K562 (cell line): ENCODE measurements around the gene MEIS2. TPM values are rescaled to one million over a fixed set of nuclear protein-coding genes. Genes with fewer than 3 reads are reported as not detected.

Experiments
- ATAC-seq: fragments of 200-7000 bp; cut with Tn5 transposase; 3 replicates; pipeline ENCODE4 v1.9.1; 2020; ENCODE audit warnings: moderate library complexity
- BruUV-seq: library from RNA; stranded (reverse); fragments of 400-500 nt; replicated peaks from 2 replicates; lab custom pipeline; 2021; lab: Mats Ljungman, UMichigan
- CTCF ChIA-PET: fragments of 300-600 bp; formaldehyde crosslinking; extraction: SDS; loops from one replicate; lab custom pipeline; 2021; ENCODE audit warnings: low intra/inter-chr PET ratio; lab: Yijun Ruan, JAX
- POLR2A ChIA-PET: fragments of 300-600, 350-650 bp; sonication (Branson Sonifier 250); formaldehyde crosslinking; extraction: SDS; loops from one replicate; lab custom pipeline; 2021; ENCODE audit warnings: antibody characterized with exemption, inconsistent platforms; lab: Yijun Ruan, JAX
- DNase-seq, 4 experiments: peaks; one replicate each; pipeline versions ENCODE4 v3.0.0 to v3.0.0-alpha.2; 2011 to 2018; ENCODE audit warnings: low spot score in 3 of 4, mixed read lengths in 3 of 4; ENCODE audit errors: extremely low read depth in 1 of 4
- FAIRE-seq: peaks from 2 replicates; lab custom pipeline; 2011; peaks lifted over from hg19 to GRCh38; lab: Jason Lieb, UNC
- H2AFZ ChIP-seq: 2 replicates; pipeline ENCODE4 v1.6.0; 2011; ENCODE audit warnings: low read depth, low read length, control low read depth, inconsistent platforms
- H3K27ac ChIP-seq: fragments of 200-600 bp; 3 replicates; pipeline ENCODE4 v1.8.0; 2011; ENCODE audit warnings: low read depth, mild to moderate bottlenecking, control low read depth, inconsistent platforms, low read length, moderate library complexity, mixed read lengths; ENCODE audit errors: extremely low read depth
- H3K27me3 ChIP-seq, 2 experiments: fragments of 300-600 bp in 1 of 2; 2 replicates in 1 of 2; 3 replicates in 1 of 2; pipeline versions ENCODE4 v1.6.0 to v1.8.0; 2011; ENCODE audit warnings: inconsistent platforms in 2 of 2, low read length in 2 of 2, mild to moderate bottlenecking in 1 of 2, mixed read lengths in 1 of 2, moderate library complexity in 1 of 2; ENCODE audit not compliant: control insufficient read depth in 2 of 2, insufficient read depth in 2 of 2
- H3K36me3 ChIP-seq: fragments of 300-600 bp; 3 replicates; pipeline ENCODE4 v1.8.0; 2011; ENCODE audit warnings: mild to moderate bottlenecking, low read length, inconsistent platforms; ENCODE audit not compliant: control insufficient read depth, insufficient read depth
- H3K4me1 ChIP-seq, 2 experiments: fragments of 200-600 bp in 1 of 2; replicated peaks in 1 of 2; 2 replicates in 1 of 2; 3 replicates in 1 of 2; pipeline versions ENCODE4 v1.5.1 to v1.8.0; 2011; ENCODE audit warnings: inconsistent platforms in 2 of 2, low read length in 2 of 2, mild to moderate bottlenecking in 1 of 2, mixed read lengths in 1 of 2, moderate library complexity in 1 of 2; ENCODE audit not compliant: control insufficient read depth in 2 of 2, insufficient read depth in 2 of 2
- H3K4me2 ChIP-seq: 2 replicates; pipeline ENCODE4 v1.6.1; 2011; ENCODE audit warnings: low read length, control low read depth, inconsistent platforms, mixed read lengths; ENCODE audit not compliant: insufficient read depth
- H3K4me3 ChIP-seq: fragments of 200-600 bp; sonication (generic), shearing (Covaris generic); 2 replicates; pipeline ENCODE4 v1.5.1; 2016; ENCODE audit warnings: control low read depth, inconsistent platforms
- H3K79me2 ChIP-seq: fragments of 200-600 bp; 3 replicates; pipeline ENCODE4 v1.8.0; 2011; ENCODE audit warnings: low read length, inconsistent platforms; ENCODE audit not compliant: control insufficient read depth, insufficient read depth
- H3K9ac ChIP-seq, 2 experiments: 2 replicates each; pipeline versions ENCODE4 v1.6.0 to v1.6.1; 2011; ENCODE audit warnings: low read depth in 2 of 2, low read length in 2 of 2, control low read depth in 1 of 2, inconsistent platforms in 1 of 2, mild to moderate bottlenecking in 1 of 2, mixed read lengths in 1 of 2; ENCODE audit not compliant: insufficient read depth in 1 of 2
- H3K9me1 ChIP-seq: one replicate; pipeline ENCODE4 v1.6.0; 2011; ENCODE audit warnings: inconsistent platforms, mild to moderate bottlenecking, low read length, moderate library complexity; ENCODE audit not compliant: control insufficient read depth, insufficient read depth
- H3K9me3 ChIP-seq: replicated peaks from 2 replicates; pipeline ENCODE4 v1.5.1; 2011; ENCODE audit warnings: low read depth, low read length, inconsistent platforms; ENCODE audit not compliant: control insufficient read depth, insufficient read depth
- H4K20me1 ChIP-seq: replicated peaks from 2 replicates; pipeline ENCODE4 v1.6.1; 2011; ENCODE audit warnings: low read length, inconsistent platforms, mixed read lengths; ENCODE audit not compliant: control insufficient read depth, insufficient read depth
- MEIS2 ChIP-seq: fragments of 450-650 bp; IDR thresholded peaks from 2 replicates; pipeline ENCODE4 v1.6.1; 2014; ENCODE audit warnings: mild to moderate bottlenecking; ENCODE audit not compliant: partially characterized antibody
- PBX2 ChIP-seq, 2 experiments: IDR thresholded peaks in 1 of 2; conservative IDR thresholded peaks in 1 of 2; 2 replicates each; pipeline ENCODE4 v1.6.1; 2016; ENCODE audit warnings: low read depth in 2 of 2, mild to moderate bottlenecking in 1 of 2, missing compliant biosample characterization in 1 of 2, missing genetic modification characterization in 1 of 2, moderate library complexity in 1 of 2
- PKNOX1 ChIP-seq: fragments of 450-650 bp; IDR thresholded peaks from 2 replicates; pipeline ENCODE4 v1.6.1; 2016
- ZEB2 ChIP-seq: fragments of 450-650 bp; IDR thresholded peaks from 2 replicates; pipeline ENCODE4 v1.6.1; 2016
- WGBS: fragments of 100-300 bp; shearing (Covaris generic); methylation state at CpG from one replicate; pipeline ENCODE4 v1.1.6; 2016; ENCODE audit warnings: low coverage, mixed read lengths; ENCODE audit not compliant: insufficient coverage; ENCODE audit errors: missing lambda C conversion rate; 5-methylcytosine and 5-hydroxymethylcytosine counted together
- in situ Hi-C: fragments of 300-500 bp; cut with MboI; formaldehyde crosslinking; loops from 4 replicates; pipeline ENCODE4 v1.15.0; 2018; ENCODE audit warnings: inconsistent platforms, mixed read lengths
- intact Hi-C: fragments of 100-400 bp; cut with micrococcal nuclease; formaldehyde crosslinking; loops from 2 replicates; pipeline ENCODE4 v1.14.2; 2022
- polyA plus RNA-seq, 8 experiments: library from polyadenylated mRNA; depleted of rRNA in 4 of 8; stranded (reverse) in 5 of 8; unstranded in 3 of 8; fragments of >200 nt; fragmentation: Nextera tagmentation in 2 of 8; fragmentation: Illumina TruSeq in 1 of 8; extraction: Ambion mirVana in 2 of 8; extraction: Trizol in 1 of 8; gene quantifications; 2 replicates each; pipeline versions ENCODE4 v1.2.1 to v1.2.3, GENCODE V29; 2011 to 2014; ENCODE audit warnings: inconsistent platforms in 1 of 8, missing spikeins in 1 of 8
- total RNA-seq, 7 experiments: library from RNA; depleted of rRNA in 6 of 7; stranded (reverse); fragments of >200 nt in 6 of 7; fragmentation: Illumina TruSeq in 2 of 7; extraction: Trizol in 2 of 7; gene quantifications; 2 replicates each; pipeline versions ENCODE4 v1.2.1 to v1.2.3, GENCODE V29; 2011 to 2021; ENCODE audit warnings: low replicate concordance in 1 of 7

The MEIS2 gene
- total and polyA plus RNA-seq, 9 of the 15 experiments (the other 6 are each of a cell fraction or from before 2014, with no cell fraction given), result 7.5 to 64.2 (median 22.3) TPM

GRCh38 chr15:36903195-36903594 lies 197.2 kb downstream of the MEIS2 start:
- H3K4me2 ChIP-seq, result no peak overlapping the region
- H3K27me3 ChIP-seq, result no peaks in the 10 kb centered on the region
- no peaks in the 10 kb centered on the region for H4K20me1 ChIP-seq
- H3K27ac ChIP-seq, result no peak overlapping the region
- no peaks in the 10 kb centered on the region for H3K9me3 ChIP-seq
- CTCF ChIA-PET, result no interaction called here
- ATAC-seq (no peak), FAIRE-seq (no peak), DNase-seq (no peak)
- WGBS, result 43% methylated on average over 1 of the region's 1 CpG
- 0 out of 3 replicates have a peak, but pooled peaks cover 3% of the 10 kb centered on the region for H3K36me3 ChIP-seq
- intact Hi-C loops (no loop called here), in situ Hi-C loops (no loop called here)
- no peak overlapping the region for H3K9ac ChIP-seq
- H3K9me1 ChIP-seq, result no peaks in the 10 kb centered on the region
- no peaks in the 10 kb centered on the region for H3K79me2 ChIP-seq
- no peak overlapping the region for H3K4me3 ChIP-seq
- no peak overlapping the region for H2AFZ ChIP-seq
- peak; percentile 55 for TF ChIP-seq MEIS2
- TF ChIP-seq PKNOX1, result 0 out of 2 replicates have a peak, but pooled peaks have one; percentile 11
- TF ChIP-seq PBX2 (CRISPR knock-in tag; IDR thresholded peaks at IDR 0.05; ENCODE audit: low read depth), result no peak
- TF ChIP-seq PBX2 (tag; conservative IDR thresholded peaks at IDR 0.05; ENCODE audit: low read depth), result peak; percentile 50
- TF ChIP-seq ZEB2, result no peak
- POLR2A ChIA-PET, result interaction anchor here (1.2 kb wide), 1 partner anchor 8 kb away, joined by 4 read pairs; no protein-coding TSS in a partner anchor
- BruUV-seq, result no TSS peak
- H3K4me1 ChIP-seq, result peaks cover 0 to 3% of the 10 kb centered on the region in 2 experiments; a peak in 1 of 5 replicates
